HG02571 (cell line): ENCODE measurements around the gene SAMD11.
"Not testable (repeated sequence)": the region's sequence is repeated elsewhere in the genome, so short reads cannot be mapped to it uniquely, and the experiment has no call there.

Experiments
- ATAC-seq: cut with Tn5 transposase; IDR thresholded peaks from one replicate; pipeline ENCODE4 v1.9.1; 2021; ENCODE audit warnings: mild to moderate bottlenecking, moderate library complexity; ENCODE audit not compliant: unreplicated experiment

The SAMD11 gene

GRCh38 chr1:973459-974292 is 50.0 kb downstream of the SAMD11 start:
- no peak for ATAC-seq

- ATAC-seq, result no peak
These were observed 50.5 kb downstream of the SAMD11 start for GRCh38 chr1:974293-974640.

- ATAC-seq, result no peak
These were observed 51.1 kb downstream of the SAMD11 start for GRCh38 chr1:974687-975328.

GRCh38 chr1:975365-975764 is 51.6 kb downstream of the SAMD11 start:
- ATAC-seq, result no peak

GRCh38 chr1:975896-976683 is 52.4 kb downstream of the SAMD11 start:
- ATAC-seq, result no peak

- ATAC-seq, result not testable (repeated sequence)
These were observed 53.1 kb downstream of the SAMD11 start for GRCh38 chr1:976791-977190.

GRCh38 chr1:978069-978834 is 54.5 kb downstream of the SAMD11 start:
- ATAC-seq, result no peak

GRCh38 chr1:978835-979743 is 55.4 kb downstream of the SAMD11 start:
- no peak for ATAC-seq

- no peak for ATAC-seq
These were observed 56.0 kb downstream of the SAMD11 start for GRCh38 chr1:979744-980072.

- ATAC-seq, result no peak
These were observed 56.4 kb downstream of the SAMD11 start for GRCh38 chr1:980137-980571.

- no peak for ATAC-seq
These were observed 57.1 kb downstream of the SAMD11 start for GRCh38 chr1:980602-981395.

- ATAC-seq, result no peak
These were observed 57.8 kb downstream of the SAMD11 start for GRCh38 chr1:981491-981954.

GRCh38 chr1:981955-982558 is 58.3 kb downstream of the SAMD11 start, which contains the start of gene PERM1:
Gene PERM1, minus strand, starts transcription at chr1:982093. Its CDS starts 1,064 bp downstream, at chr1:981029.
- no peak for ATAC-seq

- ATAC-seq, result no peak
These were observed 59.2 kb downstream of the SAMD11 start for GRCh38 chr1:982765-983436.

- ATAC-seq, result no peak
These were observed 60.2 kb downstream of the SAMD11 start for GRCh38 chr1:983798-984475.

GRCh38 chr1:984476-984814 is 60.7 kb downstream of the SAMD11 start:
- no peak for ATAC-seq

GRCh38 chr1:985126-985525 is 61.4 kb downstream of the SAMD11 start:
- no peak for ATAC-seq

- not testable (repeated sequence) for ATAC-seq
These were observed 64.3 kb downstream of the SAMD11 start for GRCh38 chr1:988061-988460.
